ENCODE results near the gene TMEM54.

DNA sequence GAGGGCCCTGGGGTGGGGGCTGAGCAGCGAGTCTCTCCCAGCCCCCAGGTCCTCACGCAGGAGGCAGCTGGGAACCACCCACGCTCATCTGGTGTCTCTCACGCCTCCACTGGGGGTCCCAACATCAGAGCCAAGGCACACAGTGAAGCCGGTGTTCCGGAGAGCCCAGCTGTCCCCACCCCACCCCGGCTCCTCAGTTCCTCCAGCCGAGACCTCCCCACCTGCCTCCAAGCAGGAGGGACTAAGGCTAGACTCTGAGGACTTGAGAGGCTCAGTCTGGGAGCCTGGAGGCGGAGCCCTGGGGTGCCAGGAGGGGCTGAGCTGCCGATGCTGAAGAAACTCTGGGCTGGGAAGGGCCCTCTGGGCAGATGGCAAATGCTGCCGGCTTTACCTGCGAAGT, 16.5 kb downstream of the TMEM54 start:
- TF ChIP-seq, protein P1, sequence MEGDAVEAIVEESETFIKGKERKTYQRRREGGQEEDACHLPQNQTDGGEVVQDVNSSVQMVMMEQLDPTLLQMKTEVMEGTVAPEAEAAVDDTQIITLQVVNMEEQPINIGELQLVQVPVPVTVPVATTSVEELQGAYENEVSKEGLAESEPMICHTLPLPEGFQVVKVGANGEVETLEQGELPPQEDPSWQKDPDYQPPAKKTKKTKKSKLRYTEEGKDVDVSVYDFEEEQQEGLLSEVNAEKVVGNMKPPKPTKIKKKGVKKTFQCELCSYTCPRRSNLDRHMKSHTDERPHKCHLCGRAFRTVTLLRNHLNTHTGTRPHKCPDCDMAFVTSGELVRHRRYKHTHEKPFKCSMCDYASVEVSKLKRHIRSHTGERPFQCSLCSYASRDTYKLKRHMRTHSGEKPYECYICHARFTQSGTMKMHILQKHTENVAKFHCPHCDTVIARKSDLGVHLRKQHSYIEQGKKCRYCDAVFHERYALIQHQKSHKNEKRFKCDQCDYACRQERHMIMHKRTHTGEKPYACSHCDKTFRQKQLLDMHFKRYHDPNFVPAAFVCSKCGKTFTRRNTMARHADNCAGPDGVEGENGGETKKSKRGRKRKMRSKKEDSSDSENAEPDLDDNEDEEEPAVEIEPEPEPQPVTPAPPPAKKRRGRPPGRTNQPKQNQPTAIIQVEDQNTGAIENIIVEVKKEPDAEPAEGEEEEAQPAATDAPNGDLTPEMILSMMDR (IDR thresholded peaks at IDR 0.05; ENCODE audit: insufficient read depth, low read depth, low read length): no peak
- no peak for TF ChIP-seq EZH2 (IDR thresholded peaks at IDR 0.05; ENCODE audit: insufficient read depth, low read length)
